K562 (cell line): Measurements from ENCODE around the gene ALG5. TPM values are rescaled to one million over a fixed set of nuclear protein-coding genes. Genes with fewer than 3 reads are reported as not detected.

Experiments used
- PHF8 ChIP-seq: fragments of 200-600 bp; sonication (generic); IDR thresholded peaks from 2 replicates; pipeline ENCODE4 v1.6.1; 2012; ENCODE audit warnings: mixed run types, mild to moderate bottlenecking, inconsistent platforms, low read length, moderate library complexity, borderline replicate concordance
- YY1 ChIP-seq, 3 experiments: IDR thresholded peaks; 2 replicates each; pipeline ENCODE4 v1.6.1; 2011; ENCODE audit warnings: low read length in 2 of 3, mild to moderate bottlenecking in 2 of 3, moderate library complexity in 2 of 3, borderline replicate concordance in 1 of 3, control low read depth in 1 of 3, low read depth in 1 of 3; ENCODE audit not compliant: insufficient read depth in 3 of 3, insufficient replicate concordance in 2 of 3, control insufficient read depth in 1 of 3, insufficient read length in 1 of 3; ENCODE audit errors: extremely low read depth in 1 of 3
- polyA plus RNA-seq, 8 experiments: library from polyadenylated mRNA; depleted of rRNA in 4 of 8; stranded (reverse) in 5 of 8; unstranded in 3 of 8; fragments of >200 nt; fragmentation: Nextera tagmentation in 2 of 8; fragmentation: Illumina TruSeq in 1 of 8; extraction: Ambion mirVana in 2 of 8; extraction: Trizol in 1 of 8; gene quantifications; 2 replicates each; pipeline versions ENCODE4 v1.2.1 to v1.2.3, GENCODE V29; 2011 to 2014; ENCODE audit warnings: inconsistent platforms in 1 of 8, missing spikeins in 1 of 8
- total RNA-seq, 7 experiments: library from RNA; depleted of rRNA in 6 of 7; stranded (reverse); fragments of >200 nt in 6 of 7; fragmentation: Illumina TruSeq in 2 of 7; extraction: Trizol in 2 of 7; gene quantifications; 2 replicates each; pipeline versions ENCODE4 v1.2.1 to v1.2.3, GENCODE V29; 2011 to 2021; ENCODE audit warnings: low replicate concordance in 1 of 7
- TF ChIP-seq, protein P1 (sequence below): fragments of 450-650 bp; formaldehyde crosslinking; IDR thresholded peaks from 2 replicates; pipeline ENCODE4 v1.4.0; 2020; ENCODE audit warnings: mild to moderate bottlenecking
- TF ChIP-seq, protein P2 (sequence below), 2 experiments: fragments of 150-350 bp in 1 of 2; IDR thresholded peaks; 2 replicates each; pipeline ENCODE4 v1.6.1; 2012 to 2016; ENCODE audit warnings: low read depth in 2 of 2, low read length in 2 of 2, mild to moderate bottlenecking in 1 of 2, moderate library complexity in 1 of 2
- TF ChIP-seq, protein P3 (sequence below): fragments of 450-650 bp; IDR thresholded peaks from 2 replicates; pipeline ENCODE4 v1.6.1; 2016; ENCODE audit warnings: low read depth, mild to moderate bottlenecking, moderate library complexity
- TF ChIP-seq, protein P4 (sequence below): fragments of 250-450 bp; sonication (Bioruptor Pico); IDR thresholded peaks from 2 replicates; pipeline ENCODE4 v1.4.0; 2020; ENCODE audit warnings: mild to moderate bottlenecking, moderate library complexity

Gene ALG5
- total and polyA plus RNA-seq, 9 of the 15 experiments (the other 6 are each of a cell fraction or from before 2014, with no cell fraction given): 33.6 to 80.5 (median 48.2) TPM

DNA sequence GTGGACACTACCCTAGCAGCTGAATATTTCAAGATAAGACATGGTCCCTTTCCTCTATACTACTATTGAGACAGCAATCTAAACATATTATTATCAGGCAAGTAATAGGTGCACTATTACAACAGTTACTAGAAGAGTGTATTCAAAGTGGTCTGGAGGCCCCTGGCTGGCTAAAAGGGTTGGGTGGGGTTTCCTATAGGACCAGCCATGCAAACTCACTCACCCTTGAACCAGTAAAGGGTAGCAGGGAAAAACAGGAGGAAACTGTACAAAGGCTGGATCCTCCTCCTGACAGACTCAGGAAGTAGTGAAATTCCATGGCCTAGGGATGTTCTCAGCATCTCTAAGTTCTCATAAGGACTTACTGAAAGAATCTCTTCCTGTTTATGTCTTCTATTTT lies 86.8 kb downstream of the ALG5 start (continued):
- TF ChIP-seq, protein P1, sequence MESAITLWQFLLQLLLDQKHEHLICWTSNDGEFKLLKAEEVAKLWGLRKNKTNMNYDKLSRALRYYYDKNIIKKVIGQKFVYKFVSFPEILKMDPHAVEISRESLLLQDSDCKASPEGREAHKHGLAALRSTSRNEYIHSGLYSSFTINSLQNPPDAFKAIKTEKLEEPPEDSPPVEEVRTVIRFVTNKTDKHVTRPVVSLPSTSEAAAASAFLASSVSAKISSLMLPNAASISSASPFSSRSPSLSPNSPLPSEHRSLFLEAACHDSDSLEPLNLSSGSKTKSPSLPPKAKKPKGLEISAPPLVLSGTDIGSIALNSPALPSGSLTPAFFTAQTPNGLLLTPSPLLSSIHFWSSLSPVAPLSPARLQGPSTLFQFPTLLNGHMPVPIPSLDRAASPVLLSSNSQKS: no peak
- TF ChIP-seq YY1 (IDR thresholded peaks at IDR 0.05; ENCODE audit: borderline replicate concordance in 1 of 3, control insufficient read depth in 1 of 3, extremely low read depth in 1 of 3, insufficient read depth in 3 of 3, insufficient read length in 1 of 3, insufficient replicate concordance in 2 of 3, low read depth in 1 of 3, low read length in 2 of 3) (no peak), PHF8 (no peak)
- TF ChIP-seq, protein P2, sequence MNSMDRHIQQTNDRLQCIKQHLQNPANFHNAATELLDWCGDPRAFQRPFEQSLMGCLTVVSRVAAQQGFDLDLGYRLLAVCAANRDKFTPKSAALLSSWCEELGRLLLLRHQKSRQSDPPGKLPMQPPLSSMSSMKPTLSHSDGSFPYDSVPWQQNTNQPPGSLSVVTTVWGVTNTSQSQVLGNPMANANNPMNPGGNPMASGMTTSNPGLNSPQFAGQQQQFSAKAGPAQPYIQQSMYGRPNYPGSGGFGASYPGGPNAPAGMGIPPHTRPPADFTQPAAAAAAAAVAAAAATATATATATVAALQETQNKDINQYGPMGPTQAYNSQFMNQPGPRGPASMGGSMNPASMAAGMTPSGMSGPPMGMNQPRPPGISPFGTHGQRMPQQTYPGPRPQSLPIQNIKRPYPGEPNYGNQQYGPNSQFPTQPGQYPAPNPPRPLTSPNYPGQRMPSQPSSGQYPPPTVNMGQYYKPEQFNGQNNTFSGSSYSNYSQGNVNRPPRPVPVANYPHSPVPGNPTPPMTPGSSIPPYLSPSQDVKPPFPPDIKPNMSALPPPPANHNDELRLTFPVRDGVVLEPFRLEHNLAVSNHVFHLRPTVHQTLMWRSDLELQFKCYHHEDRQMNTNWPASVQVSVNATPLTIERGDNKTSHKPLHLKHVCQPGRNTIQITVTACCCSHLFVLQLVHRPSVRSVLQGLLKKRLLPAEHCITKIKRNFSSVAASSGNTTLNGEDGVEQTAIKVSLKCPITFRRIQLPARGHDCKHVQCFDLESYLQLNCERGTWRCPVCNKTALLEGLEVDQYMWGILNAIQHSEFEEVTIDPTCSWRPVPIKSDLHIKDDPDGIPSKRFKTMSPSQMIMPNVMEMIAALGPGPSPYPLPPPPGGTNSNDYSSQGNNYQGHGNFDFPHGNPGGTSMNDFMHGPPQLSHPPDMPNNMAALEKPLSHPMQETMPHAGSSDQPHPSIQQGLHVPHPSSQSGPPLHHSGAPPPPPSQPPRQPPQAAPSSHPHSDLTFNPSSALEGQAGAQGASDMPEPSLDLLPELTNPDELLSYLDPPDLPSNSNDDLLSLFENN (IDR thresholded peaks at IDR 0.05; ENCODE audit: low read depth in 2 of 2, low read length in 2 of 2): no peak
- TF ChIP-seq, protein P3, sequence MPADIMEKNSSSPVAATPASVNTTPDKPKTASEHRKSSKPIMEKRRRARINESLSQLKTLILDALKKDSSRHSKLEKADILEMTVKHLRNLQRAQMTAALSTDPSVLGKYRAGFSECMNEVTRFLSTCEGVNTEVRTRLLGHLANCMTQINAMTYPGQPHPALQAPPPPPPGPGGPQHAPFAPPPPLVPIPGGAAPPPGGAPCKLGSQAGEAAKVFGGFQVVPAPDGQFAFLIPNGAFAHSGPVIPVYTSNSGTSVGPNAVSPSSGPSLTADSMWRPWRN: no peak
- TF ChIP-seq, protein P4, sequence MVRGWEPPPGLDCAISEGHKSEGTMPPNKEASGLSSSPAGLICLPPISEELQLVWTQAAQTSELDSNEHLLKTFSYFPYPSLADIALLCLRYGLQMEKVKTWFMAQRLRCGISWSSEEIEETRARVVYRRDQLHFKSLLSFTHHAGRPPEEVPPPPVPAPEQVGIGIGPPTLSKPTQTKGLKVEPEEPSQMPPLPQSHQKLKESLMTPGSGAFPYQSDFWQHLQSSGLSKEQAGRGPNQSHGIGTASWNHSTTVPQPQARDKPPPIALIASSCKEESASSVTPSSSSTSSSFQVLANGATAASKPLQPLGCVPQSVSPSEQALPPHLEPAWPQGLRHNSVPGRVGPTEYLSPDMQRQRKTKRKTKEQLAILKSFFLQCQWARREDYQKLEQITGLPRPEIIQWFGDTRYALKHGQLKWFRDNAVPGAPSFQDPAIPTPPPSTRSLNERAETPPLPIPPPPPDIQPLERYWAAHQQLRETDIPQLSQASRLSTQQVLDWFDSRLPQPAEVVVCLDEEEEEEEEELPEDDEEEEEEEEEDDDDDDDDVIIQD (CRISPR knock-in tag): no peak
- TF ChIP-seq, all 486 proteins: peak for 0
